Hematopoietic multipotent progenitor cell (in vitro differentiated cells): Measurements from ENCODE around the gene PGR. TPM values are rescaled to one million over a fixed set of nuclear protein-coding genes. Genes with fewer than 3 reads are reported as not detected.
"Not testable (repeated sequence)": the region's sequence is repeated elsewhere in the genome, so short reads cannot be mapped to it uniquely, and the experiment has no call there.

ENCODE experiments used
- DNase-seq, 3 donors: peaks; one replicate each; pipeline ENCODE4 v3.0.0-alpha.2; 2011 to 2015; ENCODE audit warnings: low read depth in 2 of 3, low spot score in 2 of 3
- total RNA-seq: library from RNA; depleted of rRNA; stranded (reverse); fragments of >200 nt; gene quantifications from one replicate; pipeline ENCODE4 v1.2.3, GENCODE V29; 2012

Gene PGR
- total RNA-seq, 1 donor = under 0.01 TPM

GRCh38 chr11:101013702-101014101 lies 115.9 kb downstream of the PGR start:
- not testable (repeated sequence) for DNase-seq

DNA sequence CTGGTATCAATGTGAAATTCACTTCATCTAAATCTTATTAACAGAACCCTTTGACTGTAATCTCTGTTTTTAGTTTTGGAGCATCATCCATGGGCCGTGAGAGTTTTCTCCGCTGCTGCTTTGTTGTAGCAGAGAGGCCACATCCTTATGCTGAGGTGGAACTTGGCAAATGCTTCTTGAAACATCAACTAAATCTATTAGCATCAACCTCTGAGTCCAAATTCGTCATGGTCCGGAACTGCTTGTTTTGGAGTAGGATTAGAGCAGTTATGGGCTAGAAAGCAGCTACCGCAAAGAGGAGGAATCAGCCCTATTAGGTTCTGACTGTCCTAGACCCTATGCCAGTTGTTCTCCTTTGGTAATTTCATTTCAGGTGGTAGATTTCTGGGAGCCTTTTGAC lies 117.7 kb downstream of the PGR start:
- no peak for DNase-seq

DNA sequence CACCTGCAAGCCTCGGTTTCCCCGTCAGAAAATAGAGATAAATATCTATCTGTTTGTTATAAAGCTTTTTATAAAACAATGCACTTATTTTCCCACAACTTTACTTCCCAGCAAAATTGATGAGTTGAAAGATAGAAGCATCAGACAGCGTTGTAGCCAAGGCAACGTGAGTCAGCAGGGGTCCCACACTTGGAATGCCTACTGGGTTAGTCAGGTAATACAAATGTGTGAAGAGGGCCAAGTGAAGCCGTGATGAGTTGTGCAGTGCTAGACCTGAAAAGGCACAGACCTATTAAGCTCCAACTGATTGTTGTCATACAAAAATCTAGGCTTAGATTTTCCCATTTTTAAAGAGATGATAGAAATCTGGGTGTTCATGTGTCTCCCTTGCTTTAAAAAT lies 118.7 kb downstream of the PGR start:
- DNase-seq = no peak

DNA sequence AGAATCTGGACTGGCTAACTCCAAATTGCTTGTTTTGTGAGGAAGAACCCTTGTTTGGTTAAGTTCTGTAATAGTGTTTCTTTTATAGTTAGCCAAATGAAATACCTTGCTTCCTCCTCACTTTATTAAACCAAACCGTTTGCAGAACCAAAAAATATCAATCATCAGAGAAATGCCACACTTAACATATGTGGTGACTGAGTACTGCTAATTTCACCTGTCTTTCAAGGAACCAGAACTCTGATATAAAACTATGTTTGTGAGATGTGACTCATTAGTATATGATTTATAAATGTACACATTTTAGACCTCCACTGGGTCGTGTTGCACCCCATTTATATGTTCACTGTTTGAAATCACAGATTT lies 119.9 kb downstream of the PGR start:
- DNase-seq = no peak

GRCh38 chr11:101008961-101009689 lies 120.5 kb downstream of the PGR start:
- no peak for DNase-seq

GRCh38 chr11:101003468-101003867 lies 126.1 kb downstream of the PGR start:
- no peak for DNase-seq

GRCh38 chr11:100999756-101000155 lies 129.9 kb downstream of the PGR start:
- no peak for DNase-seq

DNA sequence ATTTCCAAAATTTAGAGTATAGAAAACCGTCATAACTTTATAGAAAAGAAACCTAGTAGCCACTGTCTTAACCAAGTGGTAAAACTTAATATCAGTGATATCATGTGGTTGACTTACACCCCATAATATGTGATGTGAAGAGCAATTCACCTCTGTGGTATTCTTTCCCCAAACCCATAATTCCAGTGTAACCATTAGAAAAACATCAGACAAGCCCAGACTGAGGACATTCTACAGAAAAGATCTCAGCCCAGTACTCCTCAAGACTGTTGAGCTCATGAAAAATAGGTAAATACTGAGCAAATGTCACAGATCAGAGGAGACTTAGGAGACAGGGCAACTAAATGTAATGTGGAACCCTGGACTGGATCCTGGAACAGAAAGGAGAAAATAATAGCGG lies 134.6 kb downstream of the PGR start:
- DNase-seq = no peak

DNA sequence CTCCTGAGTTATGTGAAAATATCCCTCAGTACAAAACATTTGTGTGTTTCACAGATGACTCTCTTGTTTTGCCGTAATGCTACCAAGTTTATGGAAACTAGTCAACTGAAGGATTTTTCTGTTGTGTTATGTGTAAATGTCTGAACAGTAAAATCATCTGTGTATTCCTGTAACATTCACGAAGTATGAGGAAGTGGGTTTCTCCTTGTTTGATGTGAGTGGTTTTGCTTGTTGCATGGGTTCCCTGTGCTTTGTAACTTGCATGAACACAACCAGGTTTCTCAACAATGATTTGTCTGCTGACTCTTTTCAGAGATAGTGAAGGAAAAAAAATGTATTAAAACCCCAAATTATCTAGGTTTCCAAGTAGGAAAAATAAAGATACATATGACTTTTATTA lies 138.1 kb downstream of the PGR start:
- DNase-seq = no peak

DNA sequence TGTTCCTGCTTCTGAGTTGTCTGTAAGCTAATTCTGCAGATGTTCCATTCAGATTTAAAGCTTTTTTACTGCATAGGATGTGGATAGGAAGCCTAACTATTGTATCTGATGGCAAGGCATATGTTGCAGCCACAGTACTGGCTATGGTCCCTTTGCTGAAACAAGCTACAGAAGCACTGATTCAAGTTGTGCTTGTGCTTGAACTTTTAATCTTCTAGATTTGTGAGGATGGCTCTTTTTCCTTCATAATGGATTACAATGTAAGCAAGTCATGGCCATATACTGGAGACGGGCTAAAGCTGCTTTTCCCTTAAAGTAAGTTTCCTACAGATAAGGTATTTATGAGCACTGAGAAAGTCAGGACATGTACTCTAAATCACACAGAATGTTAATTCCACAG lies 138.7 kb downstream of the PGR start:
- DNase-seq = no peak

GRCh38 chr11:100984668-100985067 lies 144.9 kb downstream of the PGR start:
- DNase-seq = no peak

DNA sequence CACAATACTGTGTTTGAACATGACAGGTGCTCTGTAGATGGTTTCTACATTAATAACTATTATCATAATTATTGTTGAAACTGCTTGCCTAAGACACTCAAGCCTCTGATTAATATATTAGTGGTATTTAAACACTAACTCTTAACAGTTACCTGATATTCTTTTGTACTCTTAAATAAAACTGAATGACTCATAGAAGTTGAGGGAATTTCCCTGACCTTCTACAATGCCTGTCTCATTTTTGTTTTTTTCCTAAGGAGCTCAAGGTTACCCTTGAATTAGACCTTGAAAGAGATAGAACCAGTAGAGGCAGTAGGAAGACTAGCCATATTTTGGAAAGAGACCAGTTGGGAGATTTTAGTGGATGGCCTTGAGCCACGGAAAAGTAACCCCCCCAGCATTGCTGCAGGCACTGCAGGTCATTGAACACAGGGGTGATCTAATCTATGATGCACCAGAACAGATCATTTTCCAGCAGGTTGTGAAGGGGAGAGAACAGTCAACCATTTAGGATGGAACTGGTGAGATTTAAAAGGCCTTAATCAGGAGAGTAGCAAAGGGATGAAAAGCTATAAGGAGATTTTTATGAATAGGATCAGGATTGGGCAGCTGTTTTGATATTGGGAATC lies 148.3 kb downstream of the PGR start:
- DNase-seq = no peak

- no peak for DNase-seq
These were observed 149.5 kb downstream of the PGR start for GRCh38 chr11:100980156-100980555.
